BLaER1 (cell line): ENCODE measurements around the gene CIITA.

Experiments used
- H3K27ac ChIP-seq: shearing (Covaris generic); formaldehyde crosslinking; 2 replicates; pipeline ENCODE4 v1.8.1; 2022
- H3K27me3 ChIP-seq: shearing (Covaris generic); formaldehyde crosslinking; 2 replicates; pipeline ENCODE4 v1.8.1; 2022
- H3K36me3 ChIP-seq: shearing (Covaris generic); formaldehyde crosslinking; 2 replicates; pipeline ENCODE4 v1.8.1; 2022
- H3K4me1 ChIP-seq: shearing (Covaris generic); formaldehyde crosslinking; 2 replicates; pipeline ENCODE4 v1.8.1; 2022
- H3K4me2 ChIP-seq: shearing (Covaris generic); formaldehyde crosslinking; 2 replicates; pipeline ENCODE4 v1.8.1; 2022
- H3K4me3 ChIP-seq: shearing (Covaris generic); formaldehyde crosslinking; 2 replicates; pipeline ENCODE4 v1.8.1; 2022
- H3K9ac ChIP-seq: shearing (Covaris generic); formaldehyde crosslinking; 2 replicates; pipeline ENCODE4 v1.8.1; 2022
- H3K9me3 ChIP-seq: shearing (Covaris generic); formaldehyde crosslinking; 2 replicates; pipeline ENCODE4 v1.8.1; 2022
- H4K20me1 ChIP-seq: shearing (Covaris generic); formaldehyde crosslinking; 2 replicates; pipeline ENCODE4 v1.8.1; 2022
- Cebpa-rat ChIP-seq: shearing (Covaris generic); IDR thresholded peaks from 2 replicates; pipeline ENCODE4 v1.8.1; 2022

Gene CIITA

DNA sequence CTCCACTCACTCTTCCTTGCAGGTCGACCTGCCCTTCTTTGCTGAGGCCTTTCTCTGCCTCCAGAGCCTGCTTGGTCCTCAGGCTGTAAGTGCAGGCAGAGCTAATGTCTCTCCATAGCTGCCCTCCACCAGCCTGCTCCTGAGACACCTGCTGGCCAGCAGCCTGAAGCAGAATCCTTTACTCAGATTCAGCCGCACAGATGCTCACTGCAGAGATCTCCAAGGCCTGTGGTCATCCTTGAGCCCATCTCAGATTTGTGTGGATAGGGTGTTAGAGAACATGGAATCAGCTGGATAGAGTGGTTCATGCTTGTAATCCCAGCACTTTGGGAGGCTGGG, 53.7 kb downstream of the CIITA start:
- no peak overlapping the region for H3K4me2 ChIP-seq
- no peaks in the 10 kb centered on the region for H3K9me3 ChIP-seq
- H3K4me3 ChIP-seq, result no peak overlapping the region
- H3K36me3 ChIP-seq, result peaks cover 82% of the 10 kb centered on the region
- no peak overlapping the region for H3K9ac ChIP-seq
- H3K27ac ChIP-seq, result no peak overlapping the region
- no peak for TF ChIP-seq Cebpa-rat
- H3K4me1 ChIP-seq, result peaks cover 64% of the 10 kb centered on the region
- no peaks in the 10 kb centered on the region for H3K27me3 ChIP-seq
- H4K20me1 ChIP-seq, result peaks cover 100% of the 10 kb centered on the region

DNA sequence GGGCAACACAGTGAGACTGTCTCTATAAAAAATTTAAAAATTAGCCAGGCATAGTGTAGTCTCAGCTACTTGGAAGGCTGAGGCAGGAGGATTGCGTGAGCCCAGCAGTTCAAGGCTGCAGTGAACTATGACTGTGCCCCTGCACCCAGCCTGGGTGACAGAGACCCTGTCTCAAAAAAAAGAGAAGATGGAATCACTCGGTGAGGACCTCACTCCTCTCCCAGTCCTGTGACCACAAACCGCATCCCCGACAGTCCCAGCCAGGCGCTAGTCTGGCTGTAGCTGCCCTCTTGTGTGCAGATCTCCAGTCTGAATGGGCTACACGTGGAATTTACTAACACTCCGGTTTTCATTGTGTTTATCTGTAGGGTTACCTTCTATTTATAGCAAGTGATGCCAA, 54.1 kb downstream of the CIITA start:
- TF ChIP-seq Cebpa-rat, result no peak
- peaks cover 100% of the 10 kb centered on the region for H4K20me1 ChIP-seq

DNA sequence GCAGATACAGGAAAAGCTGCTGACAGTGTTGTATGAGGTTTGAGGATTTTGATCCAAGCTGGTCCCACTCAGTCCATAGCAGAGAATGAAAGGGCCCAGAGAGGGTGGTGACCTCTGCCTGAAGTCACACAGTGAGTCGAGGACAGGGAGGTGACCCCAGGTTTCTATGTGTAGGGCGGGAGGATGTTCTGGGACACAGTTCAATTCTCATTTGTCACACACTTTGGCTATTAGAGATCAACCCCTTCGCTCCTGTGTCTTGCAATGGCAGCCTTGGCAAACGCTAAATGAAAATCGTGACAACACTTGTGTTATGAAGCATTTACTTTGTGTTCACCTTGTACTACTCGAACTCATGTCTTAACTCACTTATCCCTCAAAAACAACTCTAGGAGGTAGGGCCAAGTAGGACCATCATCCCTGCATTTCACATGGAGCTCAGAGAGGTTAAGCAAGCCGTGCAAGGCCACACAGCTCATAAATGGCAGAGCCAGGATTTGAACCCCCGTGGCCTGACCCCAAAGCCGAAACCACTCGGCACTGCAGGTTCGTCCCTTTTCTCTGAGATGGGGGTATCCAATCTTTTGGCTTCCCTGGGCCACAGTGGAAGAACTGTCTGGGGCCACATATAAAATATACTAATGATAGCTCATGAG, 55.1 kb downstream of the CIITA start:
- Histone ChIP-seq H3K27me3 (no peaks in the 10 kb centered on the region), H3K4me1 (peaks cover 78% of the 10 kb centered on the region), H4K20me1 (peaks cover 100% of the 10 kb centered on the region), H3K9ac (no peak overlapping the region), H3K36me3 (peaks cover 77% of the 10 kb centered on the region), H3K27ac (no peak overlapping the region), H3K4me3 (no peak overlapping the region), H3K4me2 (no peak overlapping the region), H3K9me3 (no peaks in the 10 kb centered on the region)
- TF ChIP-seq Cebpa-rat, result no peak

More for the DNA sequence above, 54.1 kb downstream of the CIITA start:
- Histone ChIP-seq H3K4me1 (peaks cover 68% of the 10 kb centered on the region), H3K4me2 (no peak overlapping the region), H3K9ac (no peak overlapping the region), H3K36me3 (peaks cover 81% of the 10 kb centered on the region), H3K9me3 (no peaks in the 10 kb centered on the region), H3K27me3 (no peaks in the 10 kb centered on the region), H3K4me3 (no peak overlapping the region), H3K27ac (no peak overlapping the region)

DNA sequence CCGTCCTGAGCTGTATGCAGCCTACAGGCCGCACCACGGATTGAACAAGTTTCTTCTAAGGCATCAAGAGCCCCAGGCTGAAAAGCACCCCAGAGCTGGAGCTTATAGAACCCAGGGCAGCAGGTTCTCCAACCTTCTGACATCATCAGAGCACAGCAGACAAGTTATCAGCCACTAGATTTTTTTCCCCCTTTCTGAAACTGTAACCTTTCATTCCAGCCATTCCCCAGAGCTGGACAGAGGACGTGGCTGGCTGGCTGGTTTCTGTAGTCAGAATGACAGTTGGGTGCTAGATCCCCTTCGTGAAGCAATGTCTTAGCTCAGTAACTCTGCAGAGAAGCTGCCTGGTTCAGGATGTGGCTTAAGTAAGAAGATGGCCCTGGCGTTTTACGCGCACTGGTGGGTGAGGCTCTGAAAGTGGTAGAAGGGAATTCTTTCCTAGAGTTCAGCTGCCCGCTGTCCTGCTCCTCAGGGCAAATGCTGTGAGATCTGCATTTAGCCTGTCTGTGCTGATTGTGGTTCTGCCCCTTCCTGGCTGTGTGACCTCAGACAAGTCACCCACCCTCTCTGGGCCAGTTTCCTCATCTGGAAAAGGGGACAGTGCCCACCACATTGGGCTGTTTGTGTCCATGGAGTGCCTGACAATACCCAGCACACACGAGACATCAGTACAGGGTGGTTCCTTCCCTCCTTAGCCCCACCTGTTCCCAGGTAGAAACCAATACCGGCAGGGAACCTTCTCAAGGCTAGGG, 56.1 kb downstream of the CIITA start:
- TF ChIP-seq Cebpa-rat, result no peak

DNA sequence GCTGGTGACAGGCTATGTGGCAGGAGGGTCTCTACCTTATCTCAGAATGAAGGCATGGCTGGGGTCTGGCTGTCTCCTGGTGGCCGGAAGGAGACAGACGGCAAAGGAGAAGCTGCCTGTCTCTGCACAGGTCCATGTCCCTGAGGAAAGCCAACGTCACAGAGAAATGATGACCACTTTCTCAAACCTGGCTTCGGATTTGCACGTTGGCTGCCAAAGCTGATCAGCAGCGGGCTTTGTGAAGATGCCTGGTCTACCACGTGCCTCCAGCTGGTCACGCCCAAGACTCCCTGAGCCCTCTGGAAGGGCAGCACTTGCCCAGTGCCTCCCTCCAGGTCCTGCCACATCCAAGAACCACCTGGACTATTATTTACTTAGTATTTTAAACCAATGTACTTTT, 56.9 kb downstream of the CIITA start:
- H3K4me2 ChIP-seq, result no peak overlapping the region
- no peaks in the 10 kb centered on the region for H3K27me3 ChIP-seq
- H3K9me3 ChIP-seq, result no peaks in the 10 kb centered on the region
- TF ChIP-seq Cebpa-rat, result no peak
- H3K4me1 ChIP-seq, result peaks cover 95% of the 10 kb centered on the region
- no peak overlapping the region for H3K27ac ChIP-seq
- peaks cover 70% of the 10 kb centered on the region for H3K36me3 ChIP-seq
- no peak overlapping the region for H3K4me3 ChIP-seq
- peaks cover 100% of the 10 kb centered on the region for H4K20me1 ChIP-seq
- H3K9ac ChIP-seq, result no peak overlapping the region

More for the DNA sequence above, 56.1 kb downstream of the CIITA start:
- Histone ChIP-seq H3K27ac (peak overlapping the region; percentile 41; the same call in 1 of the 2 replicates), H3K9me3 (no peaks in the 10 kb centered on the region), H3K36me3 (peaks cover 70% of the 10 kb centered on the region), H4K20me1 (peaks cover 100% of the 10 kb centered on the region), H3K27me3 (no peaks in the 10 kb centered on the region), H3K4me1 (peaks cover 88% of the 10 kb centered on the region), H3K9ac (no peak overlapping the region; the same call in 1 of the 2 replicates), H3K4me2 (peak overlapping the region; percentile 5; the same call in 1 of the 2 replicates), H3K4me3 (no peak overlapping the region)

DNA sequence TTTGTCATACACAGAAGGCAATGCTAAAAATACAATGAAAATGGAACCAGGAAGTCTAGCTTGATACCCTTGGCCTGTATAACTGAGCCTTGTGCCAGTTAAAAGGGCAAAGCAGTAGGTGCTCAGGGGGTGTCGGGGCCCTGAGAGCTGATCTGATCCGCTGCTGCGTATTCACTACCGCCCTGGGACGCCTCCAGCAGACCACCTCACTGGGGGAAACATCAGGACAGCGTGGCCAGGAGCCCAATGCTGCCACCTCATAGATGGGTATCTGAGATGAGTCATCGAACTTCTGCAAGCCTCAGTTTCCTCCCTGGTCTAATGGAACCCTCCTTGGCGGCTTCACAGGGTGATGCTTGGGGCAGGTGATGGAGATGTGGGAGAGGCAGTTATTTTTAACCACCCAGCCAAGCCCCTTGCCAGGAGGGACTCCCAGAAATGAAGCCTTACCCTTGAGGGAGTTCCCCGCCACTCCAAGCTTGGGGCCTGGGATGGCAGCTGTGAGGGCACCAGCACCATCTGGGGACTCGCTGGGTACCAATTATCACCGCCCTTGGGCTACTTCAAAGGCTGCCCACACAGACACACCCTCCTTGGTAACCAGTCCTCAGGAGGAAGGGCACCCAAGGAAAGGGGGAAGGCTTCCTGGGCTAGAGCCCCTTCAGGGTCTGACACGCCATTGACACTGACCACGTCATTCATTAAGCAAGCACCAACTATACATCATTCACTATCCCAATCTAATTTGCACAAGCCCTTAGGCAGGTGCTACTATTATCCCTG, 57.5 kb downstream of the CIITA start:
- H3K36me3 ChIP-seq, result peaks cover 64% of the 10 kb centered on the region
- H3K27ac ChIP-seq, result no peak overlapping the region
- H3K27me3 ChIP-seq, result no peaks in the 10 kb centered on the region
- H3K4me2 ChIP-seq, result 0 out of 2 replicates have a peak overlapping the region, but pooled peaks have one; percentile 13
- H3K9ac ChIP-seq, result no peak overlapping the region
- peaks cover 95% of the 10 kb centered on the region for H3K4me1 ChIP-seq
- no peak overlapping the region for H3K4me3 ChIP-seq
- TF ChIP-seq Cebpa-rat, result no peak
- peaks cover 100% of the 10 kb centered on the region for H4K20me1 ChIP-seq
- no peaks in the 10 kb centered on the region for H3K9me3 ChIP-seq

DNA sequence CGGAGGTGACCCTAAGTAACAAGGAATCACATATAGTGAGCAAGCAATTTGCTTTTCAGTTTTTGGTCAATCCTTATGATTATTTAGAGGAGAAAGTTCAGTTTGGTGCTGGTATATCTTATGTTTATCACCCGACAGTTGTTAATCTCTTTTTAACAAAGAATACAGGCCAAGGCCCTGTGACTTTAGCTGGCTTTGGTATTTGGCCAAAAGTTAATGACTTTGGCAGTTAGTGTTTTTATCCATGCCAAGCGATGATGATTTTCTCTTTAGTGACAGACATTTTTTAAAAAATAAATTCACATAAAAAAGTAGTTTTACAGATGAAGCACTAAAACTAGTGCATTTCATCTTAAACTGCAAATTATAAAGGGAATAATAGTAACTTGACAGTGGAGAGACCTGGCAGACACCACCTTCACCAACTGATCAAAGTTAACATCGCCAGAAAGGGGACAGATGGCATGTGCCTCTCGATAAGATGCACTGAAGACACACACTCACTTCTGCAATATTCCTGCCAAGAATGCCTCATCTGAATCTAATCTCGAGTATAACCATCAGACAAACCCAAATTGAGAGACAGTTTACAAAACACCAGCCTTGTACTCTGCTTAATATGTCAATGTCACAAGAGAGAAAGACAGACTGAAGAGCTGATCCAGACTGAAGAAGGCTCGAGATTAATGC, 58.4 kb downstream of the CIITA start:
- H3K27me3 ChIP-seq, result no peaks in the 10 kb centered on the region
- H3K27ac ChIP-seq, result no peak overlapping the region
- peaks cover 58% of the 10 kb centered on the region for H3K36me3 ChIP-seq
- H3K4me2 ChIP-seq, result 0 out of 2 replicates have a peak overlapping the region, but pooled peaks have one; percentile 99
- H3K4me3 ChIP-seq, result no peak overlapping the region
- H3K9ac ChIP-seq, result no peak overlapping the region
- no peaks in the 10 kb centered on the region for H3K9me3 ChIP-seq
- H4K20me1 ChIP-seq, result peaks cover 100% of the 10 kb centered on the region
- TF ChIP-seq Cebpa-rat, result no peak
- H3K4me1 ChIP-seq, result peaks cover 96% of the 10 kb centered on the region

DNA sequence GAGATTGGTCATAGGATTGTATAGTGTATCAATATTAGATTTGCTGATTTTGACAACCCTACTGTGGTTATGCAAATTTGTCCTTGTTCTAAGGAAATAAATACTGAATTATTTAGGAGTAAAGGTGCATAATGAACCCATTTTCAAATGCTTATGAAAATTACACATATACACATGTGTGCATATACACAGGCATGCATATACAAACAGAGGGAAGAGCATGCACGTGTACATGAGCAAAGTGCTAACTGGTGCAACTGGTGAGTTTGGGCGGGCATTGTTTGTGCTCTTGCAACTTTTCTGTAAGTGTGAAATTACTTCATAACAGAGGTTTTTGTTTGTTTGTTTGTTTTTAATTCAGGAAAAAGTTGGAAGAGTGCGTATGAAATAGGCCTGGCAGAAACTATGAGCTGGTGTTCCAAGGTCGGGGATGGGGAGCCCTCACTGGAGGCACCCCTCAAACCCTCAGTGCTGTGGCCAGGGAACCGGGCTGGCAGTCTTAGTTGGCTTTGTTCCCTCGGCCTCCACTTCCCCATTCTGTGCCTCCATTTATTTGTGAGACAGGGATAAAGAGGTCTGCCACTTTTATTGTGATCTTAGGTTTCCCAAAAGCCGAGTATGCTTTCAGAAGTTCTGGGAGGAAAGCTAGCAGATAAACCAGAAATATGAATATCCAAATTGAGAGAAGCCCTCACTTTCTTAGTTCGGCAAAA, 59.4 kb downstream of the CIITA start:
- peaks cover 100% of the 10 kb centered on the region for H4K20me1 ChIP-seq
- H3K4me1 ChIP-seq, result peaks cover 96% of the 10 kb centered on the region
- peaks cover 49% of the 10 kb centered on the region for H3K36me3 ChIP-seq
- H3K27ac ChIP-seq, result peak overlapping the region; percentile 25; the same call in 1 of the 2 replicates
- H3K4me2 ChIP-seq, result peak overlapping the region; percentile 99
- H3K4me3 ChIP-seq, result no peak overlapping the region
- H3K27me3 ChIP-seq, result no peaks in the 10 kb centered on the region
- TF ChIP-seq Cebpa-rat, result no peak
- H3K9ac ChIP-seq, result peak overlapping the region; percentile 48; the same call in 1 of the 2 replicates
- no peaks in the 10 kb centered on the region for H3K9me3 ChIP-seq
